Sigmoid colon (tissue), 4 donors: ENCODE results near the gene ADARB2.

Experiments used
- CTCF ChIP-seq, 4 experiments: fragments of 450-650 bp in 3 of 4; fragments of 200-600 bp in 1 of 4; IDR thresholded peaks; one replicate each; pipeline ENCODE4 v1.5.1; 2016 to 2019; ENCODE audit warnings: antibody characterized with exemption in 4 of 4, mild to moderate bottlenecking in 3 of 4, moderate library complexity in 2 of 4
- EP300 ChIP-seq, 4 donors: sonication (generic); formaldehyde crosslinking; IDR thresholded peaks; one replicate each; pipeline ENCODE4 v1.6.1; 2017; ENCODE audit warnings: antibody characterized with exemption in 4 of 4
- POLR2A ChIP-seq, 2 donors: fragments of 450-650 bp; IDR thresholded peaks; one replicate each; pipeline ENCODE4 v1.6.1; 2016; ENCODE audit warnings: antibody characterized with exemption in 2 of 2, mild to moderate bottlenecking in 2 of 2, moderate library complexity in 2 of 2
- POLR2AphosphoS5 ChIP-seq, 4 donors: sonication (generic); formaldehyde crosslinking; IDR thresholded peaks; one replicate each; pipeline ENCODE4 v1.6.1; 2017; ENCODE audit warnings: antibody characterized with exemption in 4 of 4

- TF ChIP-seq POLR2A (IDR thresholded peaks at IDR 0.05) (no peak), POLR2AphosphoS5 (IDR thresholded peaks at IDR 0.05) (no peak), CTCF (IDR thresholded peaks at IDR 0.05) (no peak), EP300 (IDR thresholded peaks at IDR 0.05) (no peak)
Observed at GRCh38 chr10:1392127-1392526, 345.2 kb downstream of the ADARB2 start.
